Measurements from ENCODE around the gene GPHN.
"Not testable (repeated sequence)": the region's sequence is repeated elsewhere in the genome, so short reads cannot be mapped to it uniquely, and the experiment has no call there.

Gene GPHN

DNA sequence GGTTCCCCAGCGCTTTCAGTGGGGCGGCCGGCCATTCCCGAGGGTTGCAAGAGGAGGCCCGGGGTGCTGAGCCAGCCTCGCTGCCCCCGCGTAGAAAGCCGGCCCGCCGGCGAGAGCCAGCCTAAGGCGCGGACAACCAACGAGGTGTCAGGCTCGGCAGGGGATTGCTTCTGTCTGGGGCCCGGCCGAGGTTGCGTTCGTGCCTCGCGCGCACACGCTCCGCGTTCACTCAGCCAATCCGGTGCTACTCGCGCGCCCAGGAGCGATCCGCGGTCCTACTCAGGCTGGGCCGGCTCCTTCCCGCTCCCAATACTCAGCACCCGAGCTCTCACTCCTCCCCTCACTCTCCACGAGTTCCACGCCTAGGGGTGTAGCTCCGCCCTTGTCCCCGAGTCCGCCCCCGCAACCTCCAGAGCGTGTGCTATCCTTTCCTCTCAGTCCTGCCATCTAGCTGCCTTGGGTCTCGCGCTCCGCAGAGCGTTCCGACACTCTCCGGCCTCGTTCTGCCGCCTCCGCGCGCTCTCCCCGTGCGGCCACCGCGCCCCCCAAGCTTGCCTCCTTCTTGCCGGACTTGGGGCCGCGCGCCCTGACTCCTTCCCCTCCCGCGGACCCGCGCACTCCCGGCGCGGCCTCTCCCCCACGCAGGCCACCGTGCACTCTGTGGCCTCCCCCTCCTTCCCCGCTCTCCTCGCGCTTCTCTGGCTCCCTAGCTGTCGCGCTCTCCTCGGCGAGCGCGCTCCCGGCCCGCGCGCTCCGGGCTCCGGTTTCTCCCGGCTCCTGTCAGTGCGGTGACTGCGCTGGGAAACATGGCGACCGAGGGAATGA is at the start of gene GPHN:
TSS of gene GPHN (plus strand) at position 426 of the 825 bp plus-strand sequence.
- peak; percentile 98 for DNase-seq

DNA sequence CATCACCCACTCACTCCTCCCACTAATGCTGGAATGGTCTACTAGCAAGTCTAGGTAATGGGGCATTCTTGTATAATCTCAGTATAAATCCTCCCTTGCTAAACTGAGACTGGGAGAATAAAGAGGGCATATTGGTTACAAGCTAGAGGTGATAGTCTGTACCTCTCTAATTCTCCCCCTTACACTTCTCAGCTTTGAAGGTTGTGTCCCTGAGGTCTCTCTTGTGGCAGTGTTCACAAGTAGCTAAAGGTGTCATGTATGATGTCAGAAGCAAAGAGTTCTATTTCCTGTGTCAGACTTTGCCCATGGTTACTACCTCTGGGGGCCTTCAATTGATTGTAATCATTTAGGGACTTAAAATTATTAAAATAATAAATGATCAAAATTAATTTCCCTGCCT is 48.3 kb upstream of the GPHN start:
- no peak for DNase-seq

DNA sequence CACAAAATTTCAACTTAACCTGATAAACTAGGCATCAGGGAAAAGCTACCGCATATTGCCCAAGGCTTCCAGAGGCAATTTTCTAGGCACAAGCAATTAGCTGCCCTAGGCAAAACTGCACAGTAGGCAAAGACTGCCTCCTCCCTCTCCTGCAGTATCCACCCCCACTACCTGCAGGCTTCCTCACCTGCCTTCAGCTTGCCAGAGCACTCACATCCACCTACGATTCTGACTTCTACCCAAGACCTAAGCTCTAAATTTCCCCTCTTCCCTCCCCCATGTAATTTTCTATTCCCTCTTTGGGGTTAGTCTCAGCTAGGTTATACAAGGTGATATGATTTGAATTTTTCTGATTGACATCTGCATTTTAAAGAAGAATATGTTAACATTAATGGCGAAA is 43.7 kb upstream of the GPHN start:
- DNase-seq: no peak

DNA sequence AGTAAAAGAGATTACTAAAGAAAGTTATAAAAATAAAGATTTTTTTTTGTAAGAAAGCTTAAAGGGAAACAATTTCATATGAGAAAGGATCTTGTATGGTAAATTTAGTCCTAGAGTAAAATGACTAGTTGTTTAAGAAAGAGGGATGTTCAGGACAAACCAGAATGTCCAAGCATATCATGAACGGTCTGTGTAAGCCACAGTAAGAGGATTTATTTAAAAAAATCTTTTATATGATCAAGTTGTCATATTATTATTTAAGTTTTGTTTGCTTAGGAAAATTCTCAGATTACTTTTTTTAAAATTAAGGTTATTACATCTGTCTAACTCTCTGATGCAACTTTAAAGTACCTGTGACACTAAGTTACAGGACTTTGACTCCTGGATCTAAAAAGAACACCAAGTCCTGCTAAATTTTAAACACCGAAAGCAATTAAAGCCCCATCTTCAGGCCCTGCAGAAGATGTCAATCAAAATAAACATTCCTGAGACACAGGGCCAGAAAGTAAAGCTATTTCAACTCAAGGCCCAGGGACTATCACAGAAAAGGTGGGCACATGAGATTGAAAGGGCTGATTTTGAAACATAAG is 39.1 kb upstream of the GPHN start:
- DNase-seq: no peak

DNA sequence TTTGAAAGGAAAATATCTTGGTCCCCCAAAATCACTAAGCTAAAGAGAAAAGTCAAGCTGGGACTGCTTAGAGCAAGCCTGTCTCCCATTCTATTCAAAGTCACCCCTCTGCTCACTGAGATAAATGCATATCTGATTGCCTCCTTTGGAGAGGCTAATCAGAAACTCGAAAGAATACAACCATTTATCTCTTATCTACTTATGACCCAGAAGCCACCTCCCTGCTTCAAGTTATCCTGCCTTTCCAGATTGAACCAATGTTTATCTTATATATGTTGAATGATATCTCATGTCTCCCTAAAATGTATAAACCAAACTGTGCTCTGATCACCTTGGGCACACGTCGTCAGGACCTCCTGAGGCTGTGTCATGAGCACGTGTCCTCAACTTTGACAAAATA is 36.4 kb upstream of the GPHN start:
- DNase-seq: peak; percentile 11

DNA sequence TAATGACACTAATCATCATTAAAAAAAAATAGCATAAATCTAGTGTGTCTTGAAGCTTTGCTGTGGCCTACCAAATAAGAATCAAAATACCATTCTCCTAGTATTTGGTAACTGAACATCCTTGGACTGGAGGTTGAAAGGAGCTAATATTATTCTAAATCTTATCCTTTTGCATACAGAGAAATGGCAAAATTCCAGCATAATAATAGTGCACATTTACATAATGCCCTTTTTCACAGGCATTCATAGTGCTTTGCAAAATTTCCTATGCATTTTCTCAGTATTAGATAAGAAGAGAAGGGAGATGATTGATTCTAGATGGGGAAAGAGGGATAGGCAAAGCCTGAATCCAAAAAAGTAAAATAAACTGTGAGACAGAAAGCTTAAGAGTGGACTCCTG is 35.7 kb upstream of the GPHN start:
- no peak for DNase-seq

DNA sequence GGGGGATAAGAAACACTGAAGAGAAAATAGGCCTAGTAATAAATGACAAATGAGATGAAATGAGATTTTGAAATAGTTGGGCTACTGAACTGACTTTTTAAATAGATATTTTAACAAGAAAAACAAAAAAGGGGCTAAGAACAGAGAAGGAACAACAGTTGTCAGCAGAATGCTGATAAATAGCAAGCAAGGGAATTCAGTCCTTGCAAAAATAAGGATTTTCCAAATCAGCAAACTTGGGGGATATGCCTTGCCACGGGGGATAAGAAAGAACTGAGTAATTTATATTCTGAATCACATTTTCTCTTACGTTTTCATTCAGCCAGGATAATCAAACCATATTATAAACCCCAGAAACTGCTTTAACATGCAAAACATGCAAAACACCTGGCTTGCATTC is 34.7 kb upstream of the GPHN start:
- DNase-seq: no peak

DNA sequence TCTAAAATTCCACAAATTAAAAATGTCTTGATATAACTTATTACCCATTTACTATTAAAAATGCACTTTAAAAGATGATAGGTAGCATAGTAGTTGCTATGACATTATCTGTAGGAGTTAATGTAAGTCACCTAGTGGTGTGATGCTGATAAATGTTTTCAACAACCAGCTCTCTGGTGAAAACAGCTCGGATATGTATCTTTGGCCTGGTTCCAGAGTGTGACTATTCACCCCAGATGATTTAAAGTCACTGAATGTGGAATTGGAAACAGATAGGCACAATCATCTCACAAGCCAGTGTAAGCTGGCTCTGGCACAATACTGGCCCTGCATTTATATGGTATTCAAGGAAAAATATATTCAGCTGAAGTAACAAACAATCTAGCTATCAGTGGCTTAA is 31.0 kb upstream of the GPHN start:
- DNase-seq: peak; percentile 79

DNA sequence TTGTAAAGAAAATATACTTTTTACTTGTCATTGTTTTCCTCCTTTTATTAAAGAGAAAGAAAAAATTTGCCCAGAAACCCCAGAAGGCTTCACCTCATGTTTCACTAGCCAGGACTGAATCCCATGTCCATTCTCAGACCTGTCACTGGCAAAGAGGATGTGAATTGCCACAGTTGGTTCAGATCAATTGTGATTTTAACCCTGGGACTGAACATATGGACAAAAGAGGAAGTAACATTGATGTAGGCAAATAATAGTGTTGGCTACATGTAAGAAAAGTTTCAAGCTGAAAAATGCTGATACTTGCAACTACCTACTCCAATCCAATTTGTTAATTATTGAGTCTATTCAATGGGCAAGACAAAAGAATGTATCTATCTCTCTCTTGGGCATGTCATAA is 30.4 kb upstream of the GPHN start:
- DNase-seq: peak; percentile 13

DNA sequence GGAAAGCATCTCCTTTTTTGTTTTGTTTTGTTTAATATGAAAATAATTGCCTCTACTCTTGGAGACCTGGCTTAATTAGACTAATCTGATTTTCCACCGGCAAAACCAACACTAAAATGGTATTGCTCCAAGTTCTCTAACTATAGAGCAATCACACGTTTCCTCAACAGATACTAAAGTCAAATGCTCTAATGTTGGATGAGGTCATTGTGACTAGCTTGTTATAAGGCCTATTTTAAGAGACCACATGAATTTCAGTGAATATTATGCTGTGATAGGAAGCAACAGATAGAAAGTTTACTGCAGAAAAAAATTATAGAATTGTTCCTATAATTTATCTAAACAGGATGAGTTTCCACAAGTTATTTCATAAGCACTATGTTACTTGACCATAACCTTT is 25.1 kb upstream of the GPHN start:
- DNase-seq: no peak

DNA sequence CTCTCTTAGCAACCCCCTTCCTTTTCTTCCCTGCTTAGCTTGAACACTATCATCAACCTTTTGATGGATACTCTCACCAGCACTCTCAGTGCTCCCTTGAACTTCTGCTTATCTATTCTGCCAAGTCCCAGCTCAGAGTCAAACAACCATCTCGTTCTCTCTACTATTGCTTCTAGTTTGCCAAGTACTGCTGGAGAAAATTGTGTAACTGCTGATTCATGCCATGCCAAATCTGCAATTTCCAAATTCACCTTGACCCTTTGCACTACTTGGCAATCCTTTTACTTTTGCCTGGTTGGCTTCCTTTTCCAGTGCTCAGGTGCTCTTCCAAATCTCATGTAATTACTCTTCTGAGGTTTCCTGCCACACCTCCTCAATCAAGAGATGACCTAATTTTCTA is 24.6 kb upstream of the GPHN start:
- no peak for DNase-seq

DNA sequence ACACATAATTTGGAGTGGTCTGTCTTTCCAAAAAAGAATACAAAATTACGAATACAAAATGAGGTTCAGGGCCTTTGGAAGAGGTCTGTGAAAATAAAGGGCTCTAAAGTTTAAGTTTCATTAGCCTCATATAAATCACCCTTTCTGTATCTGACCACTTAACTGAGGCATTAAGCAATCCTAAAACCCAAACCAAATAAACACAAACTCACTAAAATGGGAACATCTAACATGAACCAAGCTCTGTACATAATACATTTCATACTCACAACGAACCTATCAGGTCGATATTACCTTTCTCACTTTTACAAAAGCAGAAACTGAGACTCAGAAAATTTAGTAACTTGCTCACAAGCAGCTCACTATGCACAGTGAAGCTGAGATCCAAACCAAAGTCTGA is 22.9 kb upstream of the GPHN start:
- no peak for DNase-seq

DNA sequence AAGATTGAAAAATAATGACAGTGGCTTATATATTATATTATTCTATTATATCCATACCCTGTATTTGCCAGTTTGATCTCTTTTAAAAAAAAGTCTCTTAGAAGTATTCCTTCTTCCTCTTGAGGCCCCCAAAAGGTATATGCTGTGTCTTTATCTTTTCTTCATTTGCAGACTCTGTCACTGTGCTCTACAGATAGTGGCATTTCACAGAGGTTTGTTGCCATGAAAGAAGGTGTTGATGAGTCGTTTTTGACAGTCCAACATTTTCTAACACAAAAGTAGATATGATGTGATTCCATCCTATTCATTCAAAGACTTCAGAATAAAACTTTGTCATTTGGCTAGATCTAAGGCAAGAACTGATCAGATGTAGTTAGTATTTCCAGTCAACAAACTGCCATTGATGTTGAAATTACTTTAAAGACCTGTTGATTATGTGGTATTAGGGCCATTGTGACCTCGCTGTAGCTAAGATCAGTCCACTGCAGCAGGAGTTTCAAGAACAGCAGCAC is 22.0 kb upstream of the GPHN start, which contains the start of gene CCDC196:
TSS of gene CCDC196 (plus strand) at position 462 of the 512 bp plus-strand sequence. CDS start 132 bp downstream, outside the sequence.
- DNase-seq: peak; percentile 15

DNA sequence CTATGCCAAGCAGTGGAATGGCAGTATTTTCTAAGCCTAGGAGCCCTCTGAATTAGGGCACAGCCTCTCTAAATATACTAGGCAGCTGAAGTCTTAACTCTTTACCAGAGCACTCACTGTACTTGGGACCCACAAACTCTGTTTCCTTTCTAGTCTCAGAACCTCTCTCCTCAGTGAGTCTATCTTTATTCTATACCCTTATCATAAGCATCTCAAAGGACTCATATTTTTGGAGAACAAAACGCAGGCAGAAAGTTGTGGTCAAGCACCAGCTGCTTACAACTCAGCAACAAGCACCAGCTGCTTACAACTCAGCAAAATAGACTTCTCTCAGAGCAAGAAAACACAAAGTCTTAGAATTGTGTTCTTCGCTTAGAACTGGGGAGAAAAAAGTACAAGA is 20.8 kb upstream of the GPHN start:
- peak; percentile 37 for DNase-seq

DNA sequence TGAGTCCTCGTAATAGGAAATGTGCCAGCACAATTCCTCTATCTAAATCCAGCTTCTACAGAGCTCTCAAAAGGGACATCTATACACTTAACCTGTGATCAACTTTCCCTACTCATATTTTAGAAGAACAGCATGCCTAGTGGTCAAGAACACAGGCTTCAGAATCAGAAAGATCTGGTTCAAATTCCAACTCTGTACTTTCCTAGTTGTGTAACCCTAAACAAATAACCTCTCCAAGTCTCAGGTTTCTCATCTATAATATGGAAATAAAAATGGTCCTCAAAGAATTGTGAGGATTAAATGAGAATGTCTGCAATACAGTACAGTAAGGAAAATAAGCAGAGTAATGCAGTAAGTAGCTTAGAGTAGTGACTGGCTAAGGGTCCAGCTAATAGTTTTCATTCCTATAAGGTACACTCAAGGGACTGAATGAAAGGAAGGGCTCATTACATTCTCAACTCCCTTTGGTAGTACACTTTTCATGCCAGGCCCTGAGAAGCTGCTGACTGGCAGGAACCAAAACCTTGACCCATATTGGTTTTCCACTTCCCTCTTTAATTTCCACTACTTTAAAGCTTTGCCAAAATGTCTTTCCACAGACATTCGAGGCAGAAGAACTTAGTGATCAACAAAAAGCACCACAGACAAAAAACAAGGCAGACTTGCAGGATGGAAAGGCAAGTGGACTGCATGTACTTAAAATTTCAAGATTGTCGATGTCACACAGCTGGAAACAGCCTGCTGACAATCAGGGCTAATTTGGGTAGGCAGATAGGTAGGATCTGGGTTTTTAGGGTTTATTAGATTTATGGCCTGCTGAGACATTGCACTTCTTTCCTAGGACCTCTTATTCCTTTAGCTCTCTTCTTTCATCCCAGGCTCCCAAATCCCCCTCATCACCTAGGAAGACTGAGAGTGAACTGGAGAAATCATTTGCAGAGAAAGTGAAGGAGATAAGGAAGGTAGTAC is 17.5 kb upstream of the GPHN start:
- no peak for DNase-seq

DNA sequence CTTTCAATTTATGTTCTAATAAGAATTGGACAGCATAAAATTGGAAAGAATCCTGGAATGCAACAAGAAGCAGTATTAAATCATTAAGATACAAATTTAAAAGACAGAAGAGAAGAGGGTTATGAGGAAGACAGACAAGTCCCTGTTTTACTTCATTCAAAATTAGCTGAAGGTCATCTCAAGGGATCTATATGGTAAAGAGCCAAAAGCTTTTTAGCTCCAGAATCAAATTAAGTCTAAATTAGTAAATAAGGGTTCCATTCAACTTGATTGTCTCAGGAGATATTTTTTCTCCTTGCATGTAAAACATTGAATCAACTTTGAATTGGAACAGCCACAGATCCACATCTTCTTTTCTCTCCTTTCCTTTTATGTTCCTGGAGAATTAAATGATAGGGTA is 14.2 kb upstream of the GPHN start:
- DNase-seq: no peak

DNA sequence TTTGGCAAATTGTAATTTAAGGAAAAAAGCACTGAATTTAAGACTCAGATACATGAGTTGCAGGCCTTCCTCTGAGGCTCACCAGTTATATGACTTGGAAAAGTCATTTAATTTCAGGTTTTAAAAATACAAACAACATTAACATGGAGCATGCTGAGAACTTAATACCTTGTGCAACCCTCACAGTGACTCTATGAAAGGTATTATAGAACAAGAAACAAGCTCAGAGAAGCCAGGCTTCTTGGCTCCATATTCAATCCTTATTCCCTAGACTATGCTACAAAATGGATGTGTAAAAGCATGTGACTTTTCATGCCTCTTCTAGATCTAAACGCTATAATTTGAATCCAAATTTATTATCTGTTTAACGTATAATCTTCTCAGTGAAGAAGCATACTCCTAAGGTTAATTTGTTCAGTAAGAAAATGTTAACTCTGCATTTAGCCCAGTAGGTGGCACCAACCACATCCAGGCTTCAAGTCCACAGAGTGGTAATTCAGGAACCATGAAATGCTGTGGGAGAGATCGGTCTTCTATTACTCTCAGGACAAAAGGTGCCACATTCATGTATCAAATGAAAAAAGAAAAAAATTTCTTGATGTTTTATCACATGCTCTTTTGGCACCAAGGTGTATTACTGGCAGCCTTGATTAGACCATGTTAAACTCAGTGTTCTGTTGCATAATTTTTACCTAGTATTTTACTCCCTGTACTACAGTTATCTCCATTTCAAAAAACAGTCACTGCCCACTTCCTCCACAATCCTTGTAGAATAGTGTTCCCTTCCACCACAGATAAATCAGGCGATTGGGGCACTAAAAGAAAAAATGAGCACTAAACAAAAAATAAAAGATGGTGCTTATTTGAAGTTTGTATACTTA is 12.5 kb upstream of the GPHN start:
- peak; percentile 86 for DNase-seq

DNA sequence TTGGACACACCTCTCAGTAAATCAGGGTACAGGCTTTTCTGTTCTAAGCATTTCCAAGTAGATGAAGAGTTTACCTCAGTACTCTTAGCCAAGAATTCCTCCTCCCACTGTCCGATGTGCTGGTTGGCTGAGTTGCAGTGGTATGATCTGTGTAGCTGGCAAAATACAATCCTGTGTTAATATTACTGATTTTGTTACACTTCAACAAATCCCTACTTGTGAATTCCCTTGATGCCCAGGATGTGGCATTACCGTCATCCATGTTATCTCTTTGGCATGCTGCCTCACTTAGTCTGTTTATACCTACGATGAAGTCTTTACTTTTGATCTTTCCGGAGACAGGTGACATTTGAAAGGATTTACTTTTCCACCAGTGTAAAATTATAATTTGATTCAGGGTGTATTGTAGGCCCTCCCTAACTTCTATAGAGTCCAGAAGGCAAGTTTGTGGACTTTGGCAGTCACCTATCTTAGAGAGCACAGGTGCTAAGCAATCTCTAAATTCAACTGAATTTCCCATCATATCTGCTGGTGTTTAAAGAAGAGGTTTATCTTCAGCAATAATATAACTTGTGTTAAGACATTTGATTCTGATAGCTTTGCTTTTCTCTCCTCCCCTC is 11.6 kb upstream of the GPHN start:
- DNase-seq: no peak

DNA sequence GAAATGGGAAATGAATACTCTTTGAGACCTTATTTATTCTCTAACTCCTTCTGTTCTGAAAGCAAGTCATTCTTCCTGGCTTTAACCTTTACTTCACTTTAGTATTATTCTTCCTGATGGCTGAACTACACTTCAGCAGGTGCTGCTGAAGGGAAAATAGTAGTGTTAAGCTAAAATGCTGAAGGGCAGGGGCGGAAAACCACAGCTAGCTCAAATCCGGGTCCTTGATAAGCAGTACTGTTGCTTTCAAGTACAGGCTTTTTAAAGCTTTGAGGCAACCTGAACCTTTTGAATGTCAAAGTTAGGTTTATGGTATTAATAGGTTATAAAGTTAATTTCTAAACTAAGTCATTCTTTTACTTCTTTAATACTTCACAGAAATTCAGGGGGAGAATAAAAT is 11.0 kb upstream of the GPHN start:
- DNase-seq: no peak

DNA sequence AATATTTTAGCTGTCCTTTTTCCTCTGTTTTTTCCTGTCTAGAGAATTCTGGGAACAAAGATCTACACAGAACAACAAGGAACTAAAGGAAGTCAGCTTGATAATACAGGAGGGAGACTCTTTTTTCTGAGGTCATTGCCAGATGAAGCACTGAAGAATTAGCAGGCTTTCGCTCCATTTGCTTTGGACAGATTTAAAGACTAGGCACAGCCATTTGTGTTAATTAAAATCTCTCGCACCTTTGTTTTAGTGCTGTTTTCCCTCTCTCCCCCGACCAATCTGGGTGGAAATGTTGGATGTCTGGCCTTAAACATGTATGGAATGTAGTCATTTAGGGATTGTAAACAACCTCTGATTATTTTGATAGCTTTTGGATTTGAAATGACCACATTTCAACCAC is 9.6 kb upstream of the GPHN start:
- no peak for DNase-seq

DNA sequence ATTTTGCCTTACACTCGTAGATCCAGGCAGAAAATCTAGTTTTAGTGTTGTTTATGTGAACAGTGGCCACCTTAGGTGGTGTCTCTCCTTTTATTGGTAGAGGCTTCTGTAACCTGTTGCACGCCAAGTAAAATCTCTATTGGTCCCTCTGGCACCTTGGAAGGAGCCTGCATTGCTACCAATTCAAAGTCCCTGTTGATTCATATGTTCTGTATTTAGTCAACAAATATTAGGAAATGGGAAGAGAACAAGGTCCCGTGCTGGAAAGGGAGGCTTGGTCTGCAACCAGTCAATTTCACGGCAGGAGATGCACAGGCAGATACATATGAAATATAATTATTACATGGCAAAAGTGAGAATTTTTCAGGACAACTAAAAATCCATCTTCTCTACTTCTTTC is 6.4 kb upstream of the GPHN start:
- DNase-seq: no peak

DNA sequence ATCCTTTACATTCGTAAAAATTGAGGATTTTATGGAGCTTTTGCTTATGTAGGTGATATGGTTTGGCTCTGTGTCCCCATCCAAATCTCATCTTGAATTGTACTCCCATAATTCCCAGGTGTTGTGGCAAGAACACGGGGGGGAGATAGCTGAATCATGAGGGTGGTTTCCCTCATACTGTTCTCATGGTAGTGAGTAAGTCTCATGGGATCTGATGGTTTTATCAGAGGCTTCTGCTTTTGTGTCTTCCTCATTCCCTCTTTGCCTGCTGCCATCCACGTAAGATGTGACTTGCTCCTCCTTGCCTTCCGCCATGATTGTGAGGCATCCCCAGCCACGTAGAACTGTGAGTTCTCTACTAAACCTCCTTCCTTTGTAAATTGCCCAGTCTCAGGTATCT is 5.1 kb upstream of the GPHN start:
- not testable (repeated sequence) for DNase-seq
